Astrocyte of the spinal cord (primary cell): Measurements from ENCODE around the gene SAMD9.

Experiments
- DNase-seq: peaks from one replicate; pipeline ENCODE4 v3.0.0; 2011; ENCODE audit warnings: low read depth, low spot score
- H3K4me3 ChIP-seq: 2 replicates; pipeline ENCODE4 v1.5.1; 2011; ENCODE audit warnings: low read depth, mild to moderate bottlenecking, low read length, moderate library complexity
- CTCF ChIP-seq: IDR thresholded peaks from 2 replicates; pipeline ENCODE4 v1.5.1; 2012; ENCODE audit warnings: low read depth, mild to moderate bottlenecking, low read length, inconsistent platforms
- in situ Hi-C: cut with HindIII; loops from 2 replicates; pipeline ENCODE4 v1.10.0; 2017; ENCODE audit warnings: low sequenced_read_pairs

The SAMD9 gene

GRCh38 chr7:93117852-93118530 lies at the start of gene SAMD9:
Gene SAMD9 (minus strand): TSS chr7:93117979. CDS start chr7:93106097, 11,882 bp downstream.
- peak within 1 kb of the TSS; percentile 36 for H3K4me3 ChIP-seq
- in situ Hi-C loops, result no loop called here
- peak; percentile 82 for DNase-seq
- TF ChIP-seq CTCF, result no peak

- no peak for DNase-seq
- in situ Hi-C loops, result no loop called here
- H3K4me3 ChIP-seq, result no peak overlapping the region
Measured at GRCh38 chr7:93165447-93165846, 47.7 kb upstream of the SAMD9 start.

GRCh38 chr7:93164766-93165165 lies 47.0 kb upstream of the SAMD9 start:
- DNase-seq, result no peak
- no peak for TF ChIP-seq CTCF
- in situ Hi-C loops, result no loop called here
- H3K4me3 ChIP-seq, result no peak overlapping the region

More at GRCh38 chr7:93165447-93165846, 47.7 kb upstream of the SAMD9 start:
- TF ChIP-seq CTCF, result no peak

- in situ Hi-C loops, result no loop called here
- H3K4me3 ChIP-seq, result no peak overlapping the region
- TF ChIP-seq CTCF, result no peak
- DNase-seq, result no peak
Measured at GRCh38 chr7:93161181-93161762, 43.5 kb upstream of the SAMD9 start.

DNA sequence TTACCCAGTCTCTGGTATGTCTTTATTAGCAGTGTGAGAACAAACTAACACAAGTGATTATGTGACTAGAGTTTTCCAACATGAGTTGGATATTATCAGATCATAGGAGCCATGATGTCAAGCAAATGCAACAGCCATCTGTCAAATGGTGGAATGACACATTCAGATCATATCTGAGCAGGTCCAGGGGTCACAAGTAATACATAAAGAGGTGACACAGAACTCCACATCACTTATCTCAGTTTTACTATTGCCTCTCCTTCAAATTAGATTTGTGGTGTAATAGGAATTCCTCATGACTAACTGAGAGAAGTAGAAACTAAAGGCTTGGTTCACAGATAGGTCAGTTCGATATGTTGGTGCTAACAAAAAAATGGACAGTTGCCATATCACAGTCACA lies 42.6 kb upstream of the SAMD9 start:
- in situ Hi-C loops, result no loop called here
- no peak for TF ChIP-seq CTCF
- H3K4me3 ChIP-seq, result no peak overlapping the region
- no peak for DNase-seq

DNA sequence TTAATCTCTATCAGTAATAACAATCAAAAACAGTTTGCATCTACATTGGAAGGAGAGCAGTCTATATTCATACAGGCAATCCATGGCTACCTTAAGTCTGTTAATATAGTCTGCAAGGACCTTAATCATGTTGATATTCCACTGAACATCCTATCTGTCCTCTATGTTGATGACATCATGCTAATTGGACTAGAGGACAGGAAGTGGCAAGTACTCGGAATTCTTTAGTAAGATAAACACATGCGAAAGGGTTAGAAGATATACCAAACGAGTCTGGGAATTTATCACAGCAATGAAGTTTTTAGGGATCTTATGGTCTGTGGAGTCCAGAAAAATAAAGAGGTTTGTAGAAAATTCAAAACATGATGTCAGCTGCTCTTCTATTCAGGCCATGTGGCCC lies 41.7 kb upstream of the SAMD9 start:
- TF ChIP-seq CTCF, result no peak
- no peak for DNase-seq
- in situ Hi-C loops, result no loop called here
- H3K4me3 ChIP-seq, result no peak overlapping the region
